Measurements from ENCODE around the gene MARCHF6.

MARCHF6 gene

DNA sequence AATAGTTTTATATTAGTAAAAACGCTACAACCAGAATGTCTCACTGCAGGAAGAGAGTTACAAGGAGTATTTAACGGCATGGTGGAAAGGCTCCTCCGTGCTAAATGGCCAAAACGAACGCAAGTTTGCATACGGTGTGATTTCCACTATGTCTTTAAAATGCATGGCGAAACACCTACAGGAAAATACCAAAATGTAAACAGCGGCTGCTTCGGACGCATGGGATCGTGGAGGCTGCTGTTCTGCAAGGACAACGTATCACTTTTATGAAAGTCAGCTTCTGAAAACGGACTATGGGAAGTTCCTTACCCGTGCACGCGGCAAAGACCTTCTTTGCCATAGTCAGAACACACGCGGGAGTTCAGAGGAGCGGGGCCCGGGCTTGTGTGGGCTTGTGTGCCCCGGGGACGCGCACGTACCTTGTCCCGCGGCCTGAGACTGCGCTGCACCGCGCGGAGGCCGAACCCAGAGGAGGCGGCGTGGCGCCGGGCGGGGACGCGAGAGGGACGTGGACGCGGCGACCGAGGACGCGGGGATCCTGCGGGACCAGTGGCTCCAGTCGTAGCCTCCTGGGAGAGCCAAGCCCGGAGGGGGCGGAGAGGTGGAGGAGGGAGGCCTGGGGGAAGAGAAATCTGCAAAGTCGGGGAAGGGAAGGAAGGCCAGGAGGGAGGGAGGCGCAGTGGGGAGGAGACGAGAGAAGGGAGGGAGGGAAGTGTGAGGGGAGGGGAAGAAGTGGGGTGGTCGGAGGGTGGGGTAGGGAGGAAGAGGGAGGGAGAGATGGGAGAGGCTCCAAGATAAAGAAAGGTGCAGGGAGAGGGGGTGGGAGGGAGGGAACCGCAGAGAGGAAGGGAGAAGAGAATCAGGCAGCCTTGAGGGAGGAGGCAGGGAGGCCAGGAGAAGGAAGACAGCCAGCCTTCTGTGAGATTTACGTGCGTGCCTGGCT lies 46.0 kb upstream of the MARCHF6 start, which contains the start of gene CMBL (continued):
- TF ChIP-seq ZBTB21 (tag by site-specific recombination; IDR thresholded peaks at IDR 0.05): no peak
- no peak for TF ChIP-seq SETDB1 (IDR thresholded peaks at IDR 0.05; ENCODE audit: insufficient read length, low read length)
- no peak for TF ChIP-seq ZNF658 (tag by site-specific recombination; IDR thresholded peaks at IDR 0.05)
- no peak for TF ChIP-seq ZNF174 (tag by site-specific recombination; IDR thresholded peaks at IDR 0.05)
- no peak for TF ChIP-seq ZNF707 (tag by site-specific recombination; IDR thresholded peaks at IDR 0.05)
- no peak; the same call in 1 of the 2 replicates for TF ChIP-seq KLF16 (tag by site-specific recombination; IDR thresholded peaks at IDR 0.05)
- TF ChIP-seq ZFP37 (tag by site-specific recombination; IDR thresholded peaks at IDR 0.05): peak; percentile 85; the same call in 1 of the 2 replicates
- TF ChIP-seq, protein P1, sequence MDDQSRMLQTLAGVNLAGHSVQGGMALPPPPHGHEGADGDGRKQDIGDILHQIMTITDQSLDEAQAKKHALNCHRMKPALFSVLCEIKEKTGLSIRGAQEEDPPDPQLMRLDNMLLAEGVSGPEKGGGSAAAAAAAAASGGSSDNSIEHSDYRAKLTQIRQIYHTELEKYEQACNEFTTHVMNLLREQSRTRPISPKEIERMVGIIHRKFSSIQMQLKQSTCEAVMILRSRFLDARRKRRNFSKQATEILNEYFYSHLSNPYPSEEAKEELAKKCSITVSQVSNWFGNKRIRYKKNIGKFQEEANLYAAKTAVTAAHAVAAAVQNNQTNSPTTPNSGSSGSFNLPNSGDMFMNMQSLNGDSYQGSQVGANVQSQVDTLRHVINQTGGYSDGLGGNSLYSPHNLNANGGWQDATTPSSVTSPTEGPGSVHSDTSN (CRISPR knock-in tag; IDR thresholded peaks at IDR 0.05): peak; percentile 64; the same call in 1 of the 2 replicates
- TF ChIP-seq ZNF221 (tag by site-specific recombination; IDR thresholded peaks at IDR 0.05; ENCODE audit: borderline replicate concordance): no peak
- TF ChIP-seq ZNF473 (tag by site-specific recombination; IDR thresholded peaks at IDR 0.05): no peak
- no peak for TF ChIP-seq ZNF560 (tag by site-specific recombination; IDR thresholded peaks at IDR 0.05; ENCODE audit: borderline replicate concordance)
- no peak; the same call in 1 of the 2 replicates for TF ChIP-seq ZNF768 (tag by site-specific recombination; IDR thresholded peaks at IDR 0.05)
- TF ChIP-seq ZNF530 (tag by site-specific recombination; IDR thresholded peaks at IDR 0.05; ENCODE audit: low read depth): no peak
- no peak for TF ChIP-seq ZNF175 (tag by site-specific recombination; IDR thresholded peaks at IDR 0.05)
- TF ChIP-seq ZNF391 (tag by site-specific recombination; IDR thresholded peaks at IDR 0.05; ENCODE audit: borderline replicate concordance, low read depth): peak; percentile 91; the same call in 1 of the 2 replicates
- no peak for TF ChIP-seq ZNF214 (tag by site-specific recombination; IDR thresholded peaks at IDR 0.05; ENCODE audit: borderline replicate concordance)
- no peak for TF ChIP-seq ZNF266 (tag by site-specific recombination; IDR thresholded peaks at IDR 0.05; ENCODE audit: low read depth)
- TF ChIP-seq ZNF624 (tag by site-specific recombination; IDR thresholded peaks at IDR 0.05): no peak
- TF ChIP-seq ZNF596 (tag by site-specific recombination; IDR thresholded peaks at IDR 0.05): no peak
- TF ChIP-seq, protein P2, sequence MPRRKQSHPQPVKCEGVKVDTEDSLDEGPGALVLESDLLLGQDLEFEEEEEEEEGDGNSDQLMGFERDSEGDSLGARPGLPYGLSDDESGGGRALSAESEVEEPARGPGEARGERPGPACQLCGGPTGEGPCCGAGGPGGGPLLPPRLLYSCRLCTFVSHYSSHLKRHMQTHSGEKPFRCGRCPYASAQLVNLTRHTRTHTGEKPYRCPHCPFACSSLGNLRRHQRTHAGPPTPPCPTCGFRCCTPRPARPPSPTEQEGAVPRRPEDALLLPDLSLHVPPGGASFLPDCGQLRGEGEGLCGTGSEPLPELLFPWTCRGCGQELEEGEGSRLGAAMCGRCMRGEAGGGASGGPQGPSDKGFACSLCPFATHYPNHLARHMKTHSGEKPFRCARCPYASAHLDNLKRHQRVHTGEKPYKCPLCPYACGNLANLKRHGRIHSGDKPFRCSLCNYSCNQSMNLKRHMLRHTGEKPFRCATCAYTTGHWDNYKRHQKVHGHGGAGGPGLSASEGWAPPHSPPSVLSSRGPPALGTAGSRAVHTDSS (tag by site-specific recombination; IDR thresholded peaks at IDR 0.05): no peak
- TF ChIP-seq OVOL3 (tag by site-specific recombination; IDR thresholded peaks at IDR 0.05): peak; percentile 61; the same call in 1 of the 2 replicates
- TF ChIP-seq ZSCAN23 (tag by site-specific recombination; IDR thresholded peaks at IDR 0.05): no peak
- TF ChIP-seq GLIS2 (tag by site-specific recombination; IDR thresholded peaks at IDR 0.05): peak; percentile 95
- TF ChIP-seq ZNF292 (tag by site-specific recombination; IDR thresholded peaks at IDR 0.05; ENCODE audit: borderline replicate concordance, low read depth): no peak
- TF ChIP-seq ZNF248 (tag by site-specific recombination; IDR thresholded peaks at IDR 0.05): no peak
- TF ChIP-seq ZNF610 (tag by site-specific recombination; IDR thresholded peaks at IDR 0.05; ENCODE audit: borderline replicate concordance): peak; percentile 88
- TF ChIP-seq ZNF555 (tag by site-specific recombination; conservative IDR thresholded peaks at IDR 0.05): no peak
- TF ChIP-seq ZNF324 (tag by site-specific recombination; IDR thresholded peaks at IDR 0.05): peak; percentile 92
- 0 out of 2 replicates have a peak, but pooled peaks have one; percentile 16 for TF ChIP-seq KLF10 (tag by site-specific recombination; IDR thresholded peaks at IDR 0.05)
- TF ChIP-seq ZNF335 (tag by site-specific recombination; conservative IDR thresholded peaks at IDR 0.05): peak; percentile 67
- TF ChIP-seq ZNF404 (tag by site-specific recombination; IDR thresholded peaks at IDR 0.05): no peak
- TF ChIP-seq ZNF785 (tag by site-specific recombination; IDR thresholded peaks at IDR 0.05): peak; percentile 79; the same call in 1 of the 2 replicates
- TF ChIP-seq SP2 (tag by site-specific recombination; IDR thresholded peaks at IDR 0.05): peak; percentile 92
- TF ChIP-seq ZNF138 (tag by site-specific recombination; IDR thresholded peaks at IDR 0.05; ENCODE audit: borderline replicate concordance): no peak
- TF ChIP-seq ZNF544 (tag by site-specific recombination; IDR thresholded peaks at IDR 0.05): no peak
- no peak for TF ChIP-seq ZNF157 (tag by site-specific recombination; IDR thresholded peaks at IDR 0.05)
- no peak for TF ChIP-seq ZNF23 (tag by site-specific recombination; IDR thresholded peaks at IDR 0.05; ENCODE audit: borderline replicate concordance)
- peak; percentile 91 for TF ChIP-seq ZNF121 (tag by site-specific recombination; IDR thresholded peaks at IDR 0.05)
- no peak for TF ChIP-seq ZNF514 (tag by site-specific recombination; IDR thresholded peaks at IDR 0.05)
- TF ChIP-seq ZNF112 (tag by site-specific recombination; IDR thresholded peaks at IDR 0.05): no peak

All from HEK293 (cell line).